Effector memory CD8-positive, alpha-beta T cell (primary cell): ENCODE measurements around the gene NOD1.
"Not testable (repeated sequence)": the region's sequence is repeated elsewhere in the genome, so short reads cannot be mapped to it uniquely, and the experiment has no call there.

Experiments used
- ATAC-seq: fragments of 150-1000 bp; cut with Tn5 transposase; replicated peaks from 2 replicates; pipeline ENCODE4 v1.10.0; 2021; ENCODE audit warnings: mild to moderate bottlenecking, moderate library complexity
- DNase-seq, 3 experiments: peaks; one replicate each; pipeline ENCODE4 v3.0.0; 2021
- H3K27ac Mint-ChIP-seq, 2 donors: one replicate each; pipeline ENCODE4 v1.8.0; 2022; ENCODE audit warnings: mild to moderate bottlenecking in 2 of 2, mixed read lengths in 2 of 2, moderate library complexity in 2 of 2
- H3K27me3 Mint-ChIP-seq, 2 donors: one replicate each; pipeline ENCODE4 v1.8.0; 2022; ENCODE audit warnings: mixed read lengths in 2 of 2
- H3K36me3 Mint-ChIP-seq: one replicate; pipeline ENCODE4 v1.8.0; 2022; ENCODE audit warnings: mild to moderate bottlenecking, moderate library complexity, mixed read lengths; ENCODE audit not compliant: insufficient read depth
- H3K4me1 Mint-ChIP-seq, 2 donors: one replicate each; pipeline ENCODE4 v1.8.0; 2022; ENCODE audit warnings: low read depth in 2 of 2, mixed read lengths in 2 of 2
- H3K4me3 Mint-ChIP-seq, 2 donors: one replicate each; pipeline ENCODE4 v1.8.0; 2022; ENCODE audit warnings: mild to moderate bottlenecking in 2 of 2, mixed read lengths in 2 of 2, moderate library complexity in 2 of 2
- H3K9me3 Mint-ChIP-seq, 2 donors: one replicate each; pipeline ENCODE4 v1.8.0; 2022; ENCODE audit warnings: mixed read lengths in 2 of 2
- total RNA-seq, 9 experiments: gene quantifications; one replicate each; lab custom pipeline; 2026; lab: John Stamatoyannopoulos, UW

Gene NOD1
- 8.2 to 54.2 (median 30.8) reads per million in 9 experiments for total RNA-seq

- no peak within 1 kb of the TSS for H3K27ac Mint-ChIP-seq
- ATAC-seq (peak; percentile 83), DNase-seq (peak; percentile 44 to 50 (median 50))
- H3K9me3 Mint-ChIP-seq = no peaks in the 10 kb centered on the region
- peak within 1 kb of the TSS in 1 of 2 donors; percentile 95 for H3K4me3 Mint-ChIP-seq
- H3K4me1 Mint-ChIP-seq = peaks cover 27 to 35% of the 10 kb centered on the region in 2 donors
- no peaks in the 10 kb centered on the region for H3K36me3 Mint-ChIP-seq
- H3K27me3 Mint-ChIP-seq = no peaks in the 10 kb centered on the region
These were observed at the start of gene NOD1 for GRCh38 chr7:30478349-30479201. TSS of gene NOD1 (minus strand) at chr7:30478784. CDS start at chr7:30456921, 21,863 bp downstream.

GRCh38 chr7:30527297-30527696 is 48.7 kb upstream of the NOD1 start:
- DNase-seq, H3K9me3 Mint-ChIP-seq, H3K27ac Mint-ChIP-seq, ATAC-seq, H3K4me1 Mint-ChIP-seq, H3K27me3 Mint-ChIP-seq, H3K4me3 Mint-ChIP-seq, H3K36me3 Mint-ChIP-seq: not testable (repeated sequence)

GRCh38 chr7:30526163-30526562 is 47.6 kb upstream of the NOD1 start:
- Mint-ChIP-seq H3K27me3 (no peaks in the 10 kb centered on the region), H3K9me3 (no peaks in the 10 kb centered on the region), H3K4me3 (no peak overlapping the region), H3K36me3 (no peaks in the 10 kb centered on the region), H3K27ac (peak overlapping the region in 1 of 2 donors; percentile 69), H3K4me1 (peaks cover 0 to 4% of the 10 kb centered on the region in 2 donors)
- DNase-seq = no peak
- ATAC-seq = no peak

- Mint-ChIP-seq H3K4me3 (no peak overlapping the region), H3K4me1 (peaks cover 0 to 4% of the 10 kb centered on the region in 2 donors), H3K27me3 (no peaks in the 10 kb centered on the region), H3K27ac (peak overlapping the region in 1 of 2 donors; percentile 69), H3K36me3 (no peaks in the 10 kb centered on the region), H3K9me3 (no peaks in the 10 kb centered on the region)
- ATAC-seq = no peak
- no peak for DNase-seq
These were observed 46.8 kb upstream of the NOD1 start for GRCh38 chr7:30525429-30525828.

- Mint-ChIP-seq H3K36me3 (no peaks in the 10 kb centered on the region), H3K27me3 (no peaks in the 10 kb centered on the region), H3K9me3 (no peaks in the 10 kb centered on the region), H3K4me3 (no peak overlapping the region), H3K27ac (no peak overlapping the region), H3K4me1 (peaks cover 0 to 4% of the 10 kb centered on the region in 2 donors)
- DNase-seq (no peak), ATAC-seq (no peak)
These were observed 46.0 kb upstream of the NOD1 start for GRCh38 chr7:30524545-30524944.

GRCh38 chr7:30523466-30523865 is 44.9 kb upstream of the NOD1 start:
- Mint-ChIP-seq H3K27me3 (no peaks in the 10 kb centered on the region), H3K36me3 (no peaks in the 10 kb centered on the region)

GRCh38 chr7:30522159-30522558 is 43.6 kb upstream of the NOD1 start:
- Mint-ChIP-seq H3K4me1 (peaks cover 0 to 4% of the 10 kb centered on the region in 2 donors), H3K9me3 (no peaks in the 10 kb centered on the region), H3K4me3 (no peak overlapping the region), H3K27ac (no peak overlapping the region), H3K36me3 (no peaks in the 10 kb centered on the region), H3K27me3 (no peaks in the 10 kb centered on the region)
- DNase-seq (no peak), ATAC-seq (no peak)

More at GRCh38 chr7:30523466-30523865, 44.9 kb upstream of the NOD1 start:
- peak overlapping the region in 1 of 2 donors; percentile 19 for H3K27ac Mint-ChIP-seq
- DNase-seq = no peak
- no peak for ATAC-seq
- no peak overlapping the region for H3K4me3 Mint-ChIP-seq
- no peaks in the 10 kb centered on the region for H3K9me3 Mint-ChIP-seq
- peaks cover 0 to 4% of the 10 kb centered on the region in 2 donors for H3K4me1 Mint-ChIP-seq

- H3K9me3 Mint-ChIP-seq = no peaks in the 10 kb centered on the region
These were observed 42.9 kb upstream of the NOD1 start for GRCh38 chr7:30521532-30521931.

GRCh38 chr7:30519122-30519521 is 40.5 kb upstream of the NOD1 start:
- H3K4me1 Mint-ChIP-seq = no peaks in the 10 kb centered on the region
- no peaks in the 10 kb centered on the region for H3K9me3 Mint-ChIP-seq
- no peak overlapping the region for H3K27ac Mint-ChIP-seq
- no peaks in the 10 kb centered on the region for H3K27me3 Mint-ChIP-seq
- ATAC-seq = no peak
- DNase-seq = no peak
- no peaks in the 10 kb centered on the region for H3K36me3 Mint-ChIP-seq
- H3K4me3 Mint-ChIP-seq = no peak overlapping the region

More at GRCh38 chr7:30521532-30521931, 42.9 kb upstream of the NOD1 start:
- DNase-seq (no peak), ATAC-seq (no peak)
- H3K27ac Mint-ChIP-seq = no peak overlapping the region
- H3K4me1 Mint-ChIP-seq = peaks cover 0 to 4% of the 10 kb centered on the region in 2 donors
- no peaks in the 10 kb centered on the region for H3K36me3 Mint-ChIP-seq
- no peaks in the 10 kb centered on the region for H3K27me3 Mint-ChIP-seq
- no peak overlapping the region for H3K4me3 Mint-ChIP-seq

GRCh38 chr7:30515761-30516160 is 37.2 kb upstream of the NOD1 start:
- no peaks in the 10 kb centered on the region for H3K27me3 Mint-ChIP-seq
- ATAC-seq (no peak), DNase-seq (no peak)
- H3K4me3 Mint-ChIP-seq = no peak overlapping the region
- H3K36me3 Mint-ChIP-seq = no peaks in the 10 kb centered on the region
- H3K4me1 Mint-ChIP-seq = no peaks in the 10 kb centered on the region
- H3K27ac Mint-ChIP-seq = no peak overlapping the region
- H3K9me3 Mint-ChIP-seq = no peaks in the 10 kb centered on the region

- Mint-ChIP-seq H3K9me3 (no peaks in the 10 kb centered on the region), H3K4me3 (no peak overlapping the region), H3K27me3 (no peaks in the 10 kb centered on the region), H3K4me1 (no peaks in the 10 kb centered on the region), H3K36me3 (no peaks in the 10 kb centered on the region), H3K27ac (no peak overlapping the region)
- DNase-seq (no peak), ATAC-seq (no peak)
These were observed 36.2 kb upstream of the NOD1 start for GRCh38 chr7:30514776-30515175.

GRCh38 chr7:30514177-30514576 is 35.6 kb upstream of the NOD1 start:
- Mint-ChIP-seq H3K36me3 (no peaks in the 10 kb centered on the region), H3K27ac (no peak overlapping the region), H3K4me3 (no peak overlapping the region), H3K27me3 (no peaks in the 10 kb centered on the region), H3K9me3 (no peaks in the 10 kb centered on the region), H3K4me1 (no peaks in the 10 kb centered on the region)
- ATAC-seq = no peak
- DNase-seq = no peak

GRCh38 chr7:30513762-30514161 is 35.2 kb upstream of the NOD1 start:
- H3K9me3 Mint-ChIP-seq = no peaks in the 10 kb centered on the region
- no peak overlapping the region for H3K27ac Mint-ChIP-seq
- H3K36me3 Mint-ChIP-seq = no peaks in the 10 kb centered on the region
- no peak overlapping the region for H3K4me3 Mint-ChIP-seq
- DNase-seq (no peak), ATAC-seq (no peak)
- H3K4me1 Mint-ChIP-seq = no peaks in the 10 kb centered on the region
- no peaks in the 10 kb centered on the region for H3K27me3 Mint-ChIP-seq

- no peak overlapping the region for H3K27ac Mint-ChIP-seq
- H3K9me3 Mint-ChIP-seq = no peaks in the 10 kb centered on the region
- H3K4me1 Mint-ChIP-seq = no peaks in the 10 kb centered on the region
- H3K4me3 Mint-ChIP-seq = no peak overlapping the region
- DNase-seq (no peak), ATAC-seq (no peak)
- H3K27me3 Mint-ChIP-seq = no peaks in the 10 kb centered on the region
- peaks cover under 1% of the 10 kb centered on the region for H3K36me3 Mint-ChIP-seq
These were observed 33.5 kb upstream of the NOD1 start for GRCh38 chr7:30511973-30512662.
